Upper lobe of left lung (tissue), 6 donors: ENCODE results near the gene GFER. TPM values are rescaled to one million over a fixed set of nuclear protein-coding genes. Genes with fewer than 3 reads are reported as not detected.

Experiments
- ATAC-seq, 2 donors: fragments of 200-7000 bp; cut with Tn5 transposase; one replicate each; pipeline ENCODE4 v1.9.1; 2022; ENCODE audit warnings: mild to moderate bottlenecking in 2 of 2, moderate library complexity in 2 of 2; ENCODE audit not compliant: low FRiP score in 2 of 2
- DNase-seq, 2 donors: peaks; one replicate each; pipeline ENCODE4 v3.0.0-alpha.2; 2019 to 2020
- H3K27ac ChIP-seq, 4 donors: fragments of 200-600 bp; sonication (generic); one replicate each; pipeline ENCODE4 v1.5.1; 2016 to 2019
- H3K27me3 ChIP-seq, 4 donors: fragments of 200-600 bp; sonication (generic); one replicate each; pipeline ENCODE4 v1.5.1; 2017 to 2019
- H3K36me3 ChIP-seq, 4 donors: fragments of 200-600 bp; sonication (generic); one replicate each; pipeline ENCODE4 v1.5.1; 2016 to 2019
- H3K4me1 ChIP-seq, 4 donors: fragments of 200-600 bp; sonication (generic); one replicate each; pipeline ENCODE4 v1.5.1; 2018 to 2019
- H3K4me3 ChIP-seq, 4 donors: fragments of 200-600 bp; sonication (generic); one replicate each; pipeline ENCODE4 v1.5.1; 2017 to 2019; ENCODE audit warnings: mild to moderate bottlenecking in 2 of 4, moderate library complexity in 1 of 4
- H3K9me3 ChIP-seq, 4 donors: fragments of 200-600 bp; sonication (generic); one replicate each; pipeline ENCODE4 v1.5.1; 2018 to 2019
- CTCF ChIP-seq, 6 experiments: fragments of 450-650 bp in 4 of 6; fragments of 200-600 bp in 2 of 6; sonication (generic) in 2 of 6; IDR thresholded peaks; one replicate each; pipeline ENCODE4 v1.5.1; 2016 to 2019; ENCODE audit warnings: antibody characterized with exemption in 6 of 6
- EP300 ChIP-seq, 4 donors: sonication (generic); formaldehyde crosslinking; IDR thresholded peaks; one replicate each; pipeline ENCODE4 v1.5.1; 2017; ENCODE audit warnings: antibody characterized with exemption in 4 of 4, control low read depth in 2 of 4
- POLR2A ChIP-seq, 4 donors: fragments of 450-650 bp; IDR thresholded peaks; one replicate each; pipeline ENCODE4 v1.5.1; 2016 to 2017; ENCODE audit warnings: antibody characterized with exemption in 4 of 4, mild to moderate bottlenecking in 2 of 4
- POLR2AphosphoS5 ChIP-seq, 2 donors: sonication (generic); formaldehyde crosslinking; IDR thresholded peaks; one replicate each; pipeline ENCODE4 v1.5.1; 2017; ENCODE audit warnings: antibody characterized with exemption in 2 of 2
- WGBS, 2 donors: methylation state at CpG; one replicate each; pipeline ENCODE4 v1.1.5; 2017 to 2018; 5-methylcytosine and 5-hydroxymethylcytosine counted together
- total RNA-seq, 6 donors: library from RNA; depleted of rRNA in 4 of 6; stranded (reverse); fragments of >200 nt in 4 of 6; gene quantifications; one replicate each; pipeline versions ENCODE4 v1.1.0 to v1.2.1, GENCODE V29; 2016 to 2021
- donor health status: DM: no; HTN: no; CAD: no; lungs with moderate emphysema.
- donor health status: DM: no; HTN: yes; CAD: no; lungs with severe emphysema.

Gene GFER
- total RNA-seq, 6 donors from 2014 or later: 5.2 to 40.3 (median 24.7) TPM

DNA sequence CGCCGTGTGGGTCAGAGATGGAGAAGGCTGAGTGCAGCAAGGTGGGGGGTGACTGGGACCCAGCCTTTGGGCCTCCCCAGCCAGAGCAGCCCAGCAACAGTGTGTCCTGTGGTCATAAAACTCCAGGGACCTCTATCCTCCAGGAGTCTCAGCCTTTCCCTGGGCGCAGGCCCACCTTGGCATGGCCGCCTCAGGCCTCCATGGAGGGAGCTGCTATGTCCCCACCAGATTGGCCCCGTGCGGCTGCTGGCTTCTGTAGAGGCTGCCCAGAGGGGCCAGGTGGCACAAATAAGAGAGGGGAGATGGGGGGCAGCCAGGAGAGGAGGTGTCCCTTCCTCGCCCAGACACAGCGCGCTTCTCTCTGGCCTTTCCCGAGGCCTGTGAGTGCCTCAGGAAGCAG, 3.2 kb downstream of the GFER start:
- peak in 1 of 2 donors; percentile 68 for DNase-seq
- 86 to 96% methylated on average over 10 of the region's 10 CpGs for WGBS, 2 donors
- H3K36me3 ChIP-seq: peaks cover 0 to 18% (median 16%) of the 10 kb centered on the region in 4 donors
- no peak overlapping the region for H3K4me3 ChIP-seq
- peaks cover 0 to 30% (median 21%) of the 10 kb centered on the region in 4 donors for H3K27me3 ChIP-seq
- TF ChIP-seq EP300 (IDR thresholded peaks at IDR 0.05): no peak
- TF ChIP-seq POLR2A (IDR thresholded peaks at IDR 0.05): no peak
- no peak for TF ChIP-seq POLR2AphosphoS5 (IDR thresholded peaks at IDR 0.05)
- no peak for TF ChIP-seq CTCF (IDR thresholded peaks at IDR 0.05)
- peaks cover 0 to 2% (median 0%) of the 10 kb centered on the region in 4 donors for H3K9me3 ChIP-seq
- ATAC-seq: no peak
- no peak overlapping the region for H3K27ac ChIP-seq
- peaks cover 41 to 57% (median 45%) of the 10 kb centered on the region in 4 donors for H3K4me1 ChIP-seq

- Histone ChIP-seq H3K9me3 (peaks cover 0 to 8% (median 2%) of the 10 kb centered on the region in 4 donors), H3K36me3 (peaks cover 0 to 18% (median 16%) of the 10 kb centered on the region in 4 donors), H3K27ac (peak within 1 kb of the TSS in 1 of 4 donors; percentile 18), H3K4me3 (peak within 1 kb of the TSS in 3 of 4 donors; percentile 31 to 46 (median 31)), H3K27me3 (peaks cover 0 to 30% (median 21%) of the 10 kb centered on the region in 4 donors), H3K4me1 (peaks cover 36 to 52% (median 39%) of the 10 kb centered on the region in 4 donors)
- WGBS, 2 donors: 7 to 18% methylated on average over 8 to 20 of the region's 67 CpGs
- peak in 1 of 2 donors; percentile 88 for DNase-seq
- no peak for ATAC-seq
- TF ChIP-seq EP300 (IDR thresholded peaks at IDR 0.05) (no peak), POLR2A (IDR thresholded peaks at IDR 0.05) (no peak), POLR2AphosphoS5 (IDR thresholded peaks at IDR 0.05) (no peak), CTCF (IDR thresholded peaks at IDR 0.05) (no peak)
Measured at GRCh38 chr16:1989209-1990100, 5.5 kb downstream of the GFER start, which contains the start of gene SYNGR3. Gene SYNGR3, plus strand, starts transcription at chr16:1989970. Its CDS starts 133 bp downstream, at chr16:1990103.

DNA sequence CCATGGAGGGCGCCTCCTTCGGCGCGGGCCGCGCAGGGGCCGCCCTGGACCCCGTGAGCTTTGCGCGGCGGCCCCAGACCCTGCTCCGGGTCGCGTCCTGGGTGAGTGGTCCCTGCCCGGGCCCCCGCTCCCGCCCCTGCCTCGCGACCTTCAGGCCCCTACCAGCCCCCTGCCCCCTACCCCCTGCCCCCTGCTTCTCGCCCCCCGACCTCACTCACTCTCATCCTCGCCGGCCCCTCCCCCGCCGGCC, 6.0 kb downstream of the GFER start:
- Histone ChIP-seq H3K4me3 (peak overlapping the region in 3 of 4 donors; percentile 31 to 46 (median 31)), H3K4me1 (peaks cover 30 to 47% (median 34%) of the 10 kb centered on the region in 4 donors), H3K36me3 (peaks cover 0 to 18% (median 16%) of the 10 kb centered on the region in 4 donors), H3K27me3 (peaks cover 0 to 30% (median 21%) of the 10 kb centered on the region in 4 donors), H3K9me3 (peaks cover 0 to 8% (median 2%) of the 10 kb centered on the region in 4 donors), H3K27ac (no peak overlapping the region)
- 2% methylated on average over 11 of the region's 25 CpGs; no CpG with 5 or more reads in 1 of the 2 donors for WGBS, 2 donors
- no peak for ATAC-seq
- DNase-seq: no peak
- TF ChIP-seq POLR2AphosphoS5 (IDR thresholded peaks at IDR 0.05) (no peak), CTCF (IDR thresholded peaks at IDR 0.05) (no peak), POLR2A (IDR thresholded peaks at IDR 0.05) (no peak), EP300 (IDR thresholded peaks at IDR 0.05) (no peak)

DNA sequence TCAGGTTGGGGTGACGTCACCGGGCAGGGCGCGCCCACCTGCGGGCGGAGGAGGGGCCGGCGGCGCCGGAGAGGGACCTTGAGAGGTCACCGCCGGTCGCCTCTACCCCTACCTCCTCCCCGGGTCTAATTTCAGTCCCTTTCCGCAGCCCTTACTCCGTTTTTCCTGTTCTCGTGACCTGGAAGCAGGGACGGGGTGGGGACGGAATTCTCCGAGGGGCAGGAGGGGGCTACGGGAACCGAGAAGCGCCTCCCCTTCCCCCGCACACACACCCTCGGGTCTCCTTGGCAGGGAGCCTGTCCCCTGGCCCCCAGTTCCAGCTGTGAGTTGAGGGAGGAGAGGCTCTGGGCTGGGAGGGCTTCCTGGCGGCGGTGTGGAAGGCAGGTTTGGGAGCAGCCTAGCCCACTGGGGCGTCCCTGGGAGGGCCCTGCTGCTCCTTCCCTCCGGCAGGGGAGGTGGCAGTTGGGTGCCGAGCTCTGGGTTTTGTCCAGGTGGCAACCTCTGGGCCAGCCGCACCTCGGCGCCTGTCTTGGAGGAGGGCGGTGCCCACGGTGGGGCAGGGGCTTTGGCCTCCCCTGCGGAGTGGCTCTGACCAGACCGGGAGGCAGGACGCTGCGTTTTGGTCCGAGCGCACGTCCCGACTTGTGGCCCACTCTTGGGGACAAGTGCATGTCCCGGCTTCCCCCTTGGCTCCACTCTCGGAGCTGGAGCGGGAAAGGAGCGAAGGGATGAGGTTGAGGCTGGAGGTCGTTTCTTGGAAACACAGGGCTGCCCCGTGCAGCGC, 6.5 kb downstream of the GFER start:
- H3K4me1 ChIP-seq: peaks cover 26 to 42% (median 29%) of the 10 kb centered on the region in 4 donors
- peaks cover 0 to 8% (median 2%) of the 10 kb centered on the region in 4 donors for H3K9me3 ChIP-seq
- H3K27me3 ChIP-seq: peaks cover 0 to 30% (median 21%) of the 10 kb centered on the region in 4 donors
- H3K36me3 ChIP-seq: peaks cover 0 to 16% (median 14%) of the 10 kb centered on the region in 4 donors
- H3K27ac ChIP-seq: peak overlapping the region in 1 of 4 donors; percentile 18
- DNase-seq (peak; percentile 52 to 90), ATAC-seq (no peak)
- no peak for TF ChIP-seq EP300 (IDR thresholded peaks at IDR 0.05)
- no peak for TF ChIP-seq CTCF (IDR thresholded peaks at IDR 0.05)
- no peak for TF ChIP-seq POLR2A (IDR thresholded peaks at IDR 0.05)
- TF ChIP-seq POLR2AphosphoS5 (IDR thresholded peaks at IDR 0.05): no peak
- peak overlapping the region in 3 of 4 donors; percentile 31 to 46 (median 31) for H3K4me3 ChIP-seq
- 4 to 6% methylated on average over 16 to 40 of the region's 50 CpGs for WGBS, 2 donors
